ENCODE data around the gene LCE2B.
"Not testable (repeated sequence)": the region's sequence is repeated elsewhere in the genome, so short reads cannot be mapped to it uniquely, and the experiment has no call there.

The LCE2B gene, protein sequence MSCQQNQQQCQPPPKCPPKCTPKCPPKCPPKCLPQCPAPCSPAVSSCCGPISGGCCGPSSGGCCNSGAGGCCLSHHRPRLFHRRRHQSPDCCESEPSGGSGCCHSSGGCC
- total RNA-seq = 0 reads per million in 3 donors

DNA sequence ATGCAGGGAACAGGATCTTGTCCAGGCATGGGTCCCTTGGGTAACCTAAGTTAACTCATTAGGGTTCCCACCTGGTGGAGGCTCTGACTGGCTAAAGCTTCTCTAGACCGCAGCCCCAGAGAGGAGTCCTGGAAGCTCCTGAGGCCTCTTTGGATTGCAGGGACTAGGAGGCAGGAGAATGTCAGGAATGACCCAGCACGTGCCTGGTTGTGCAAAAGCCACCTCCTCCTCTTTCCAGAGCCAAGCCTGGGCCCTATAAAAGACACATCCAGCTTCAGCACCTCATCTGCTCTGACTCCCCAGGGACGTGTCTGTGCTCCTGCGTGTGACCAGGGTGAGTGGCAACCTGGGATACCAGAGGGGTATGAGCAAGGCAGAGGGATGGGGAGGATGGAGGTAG, at the start of gene LCE2B:
LCE2B (plus strand) TSS at position 301 of the 400 bp plus-strand sequence. CDS start 721 bp downstream, outside the sequence.
- H3K36me3 ChIP-seq (ENCODE audit: control insufficient read depth, insufficient read depth, low read length); H3K4me3 ChIP-seq (ENCODE audit: insufficient read depth, low read depth, low read length, poor library complexity, severe bottlenecking); H3K27ac ChIP-seq (ENCODE audit: insufficient read depth, low read length, poor library complexity, severe bottlenecking); H3K4me1 ChIP-seq (ENCODE audit: control insufficient read depth, insufficient read depth, low read length, poor library complexity, severe bottlenecking); H3K27me3 ChIP-seq (replicated peaks; ENCODE audit: control insufficient read depth, insufficient read depth, low read length, poor library complexity, severe bottlenecking); DNase-seq; H3K9me3 ChIP-seq (ENCODE audit: control insufficient read depth, low read length): not testable (repeated sequence)

DNA sequence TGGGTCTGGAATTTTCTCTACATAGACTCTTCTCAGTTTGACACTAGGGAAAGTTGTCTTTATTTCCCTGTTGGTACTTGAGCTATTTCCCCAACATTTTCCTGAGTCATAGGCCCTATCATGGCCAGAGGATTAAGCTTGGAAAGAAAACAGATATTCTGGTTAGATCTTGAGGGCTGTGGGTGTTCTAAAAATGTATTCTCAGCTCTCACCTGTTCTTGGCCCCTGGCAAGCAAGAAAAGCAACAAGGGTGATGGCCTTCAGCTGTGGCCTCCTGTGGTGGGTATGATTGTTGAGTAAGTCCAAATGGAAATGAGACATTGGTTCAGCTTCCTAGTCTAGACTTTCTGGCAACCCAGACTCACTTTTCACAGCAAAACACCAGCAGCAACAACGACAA, 45.6 kb upstream of the LCE2B start:
- no peaks in the 10 kb centered on the region for H3K4me1 ChIP-seq (ENCODE audit: control insufficient read depth, insufficient read depth, low read length, poor library complexity, severe bottlenecking)
- H3K27me3 ChIP-seq (replicated peaks; ENCODE audit: control insufficient read depth, insufficient read depth, low read length, poor library complexity, severe bottlenecking) = peaks cover 4% of the 10 kb centered on the region
- H3K9me3 ChIP-seq (ENCODE audit: control insufficient read depth, low read length) = no peaks in the 10 kb centered on the region
- no peak for DNase-seq
- H3K4me3 ChIP-seq (ENCODE audit: insufficient read depth, low read depth, low read length, poor library complexity, severe bottlenecking) = no peak overlapping the region
- no peaks in the 10 kb centered on the region for H3K36me3 ChIP-seq (ENCODE audit: control insufficient read depth, insufficient read depth, low read length)
- no peak overlapping the region for H3K27ac ChIP-seq (ENCODE audit: insufficient read depth, low read length, poor library complexity, severe bottlenecking)

DNA sequence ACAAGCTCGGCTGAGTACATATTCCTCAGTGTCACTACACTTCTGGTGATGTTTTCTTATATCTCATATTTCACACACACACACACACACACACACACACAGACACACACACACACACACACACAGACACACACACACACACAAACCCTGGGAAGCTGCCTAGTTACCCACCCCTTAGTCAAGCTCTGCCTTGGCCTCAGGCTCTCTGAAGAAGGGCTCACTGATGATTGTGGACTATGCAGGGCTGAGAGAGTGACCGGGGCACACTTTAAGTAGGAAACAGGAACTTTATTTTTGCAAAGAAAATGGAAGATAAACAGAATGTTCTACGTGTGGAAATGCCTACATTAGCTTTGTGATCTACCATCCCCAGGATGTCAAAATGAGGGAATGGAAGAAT, 42.0 kb upstream of the LCE2B start:
- no peak overlapping the region for H3K27ac ChIP-seq (ENCODE audit: insufficient read depth, low read length, poor library complexity, severe bottlenecking)
- no peaks in the 10 kb centered on the region for H3K9me3 ChIP-seq (ENCODE audit: control insufficient read depth, low read length)
- H3K36me3 ChIP-seq (ENCODE audit: control insufficient read depth, insufficient read depth, low read length) = no peaks in the 10 kb centered on the region
- peaks cover 4% of the 10 kb centered on the region for H3K27me3 ChIP-seq (replicated peaks; ENCODE audit: control insufficient read depth, insufficient read depth, low read length, poor library complexity, severe bottlenecking)
- H3K4me3 ChIP-seq (ENCODE audit: insufficient read depth, low read depth, low read length, poor library complexity, severe bottlenecking) = no peak overlapping the region
- no peak for DNase-seq
- H3K4me1 ChIP-seq (ENCODE audit: control insufficient read depth, insufficient read depth, low read length, poor library complexity, severe bottlenecking) = no peaks in the 10 kb centered on the region

DNA sequence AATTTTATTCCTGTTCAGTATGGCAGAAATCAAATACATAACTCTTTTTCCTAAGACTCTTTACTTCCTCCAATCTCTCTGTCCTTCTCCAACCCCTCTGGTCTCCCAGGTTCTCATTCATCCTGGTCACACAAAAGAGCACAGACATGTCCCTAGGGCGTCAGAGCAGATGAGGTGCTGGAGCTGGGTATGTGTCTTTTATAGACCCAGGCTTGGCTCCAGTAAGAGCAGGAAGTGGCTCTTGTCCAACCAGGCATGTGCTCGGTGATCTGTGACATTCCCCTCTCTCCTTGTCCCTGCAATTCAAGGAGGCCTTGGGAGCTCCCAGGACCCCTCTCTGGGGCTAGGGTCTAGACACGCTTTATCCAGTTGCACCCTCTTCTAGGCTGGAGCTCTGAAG, 40.8 kb upstream of the LCE2B start:
- no peaks in the 10 kb centered on the region for H3K36me3 ChIP-seq (ENCODE audit: control insufficient read depth, insufficient read depth, low read length)

DNA sequence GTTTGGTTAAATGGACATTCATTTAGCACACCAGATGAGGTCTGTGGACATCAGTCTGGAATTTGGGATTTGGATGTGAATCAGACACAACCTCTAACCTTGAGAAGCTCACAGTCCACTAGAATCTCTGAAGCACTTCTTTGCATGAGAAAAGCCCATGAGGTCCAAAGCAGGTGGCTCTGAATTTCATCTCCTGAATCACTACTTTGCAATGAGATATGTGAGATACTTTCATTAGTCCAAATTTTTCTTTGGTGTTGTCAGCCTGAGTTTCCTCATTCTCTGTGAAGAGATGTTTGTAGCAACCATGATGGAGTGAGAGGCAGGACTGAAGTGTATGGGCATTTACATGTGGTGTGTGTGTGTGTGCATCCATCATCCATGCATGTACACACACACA, 39.3 kb upstream of the LCE2B start:
- H3K27me3 ChIP-seq (replicated peaks; ENCODE audit: control insufficient read depth, insufficient read depth, low read length, poor library complexity, severe bottlenecking) = no peaks in the 10 kb centered on the region
- H3K9me3 ChIP-seq (ENCODE audit: control insufficient read depth, low read length) = no peaks in the 10 kb centered on the region
- no peak overlapping the region for H3K27ac ChIP-seq (ENCODE audit: insufficient read depth, low read length, poor library complexity, severe bottlenecking)
- DNase-seq = no peak
- H3K4me1 ChIP-seq (ENCODE audit: control insufficient read depth, insufficient read depth, low read length, poor library complexity, severe bottlenecking) = no peaks in the 10 kb centered on the region
- no peaks in the 10 kb centered on the region for H3K36me3 ChIP-seq (ENCODE audit: control insufficient read depth, insufficient read depth, low read length)
- no peak overlapping the region for H3K4me3 ChIP-seq (ENCODE audit: insufficient read depth, low read depth, low read length, poor library complexity, severe bottlenecking)

More for the DNA sequence above, 40.8 kb upstream of the LCE2B start:
- no peak for DNase-seq
- no peaks in the 10 kb centered on the region for H3K4me1 ChIP-seq (ENCODE audit: control insufficient read depth, insufficient read depth, low read length, poor library complexity, severe bottlenecking)
- no peaks in the 10 kb centered on the region for H3K9me3 ChIP-seq (ENCODE audit: control insufficient read depth, low read length)
- H3K27me3 ChIP-seq (replicated peaks; ENCODE audit: control insufficient read depth, insufficient read depth, low read length, poor library complexity, severe bottlenecking) = no peaks in the 10 kb centered on the region
- H3K27ac ChIP-seq (ENCODE audit: insufficient read depth, low read length, poor library complexity, severe bottlenecking) = no peak overlapping the region
- H3K4me3 ChIP-seq (ENCODE audit: insufficient read depth, low read depth, low read length, poor library complexity, severe bottlenecking) = no peak overlapping the region

DNA sequence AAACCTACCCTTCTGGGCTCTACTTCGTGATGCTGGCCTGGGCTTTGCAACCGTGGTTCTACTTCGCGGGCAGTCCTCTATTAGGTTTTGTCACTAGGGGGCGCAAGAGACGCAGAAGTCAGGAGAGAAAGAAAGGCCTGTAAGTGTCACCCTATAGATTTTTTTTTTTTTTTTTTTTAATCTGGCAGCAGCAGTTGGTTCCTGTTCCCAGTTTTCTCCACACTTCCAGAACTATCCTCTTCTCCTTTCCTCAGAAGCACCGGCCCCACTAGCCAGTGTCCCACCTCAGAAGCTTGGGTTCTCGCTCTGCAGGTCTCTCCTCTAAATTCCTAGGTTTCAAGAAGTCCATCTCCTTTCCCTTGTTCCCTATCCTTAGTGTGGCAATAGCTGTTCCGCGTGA, 31.8 kb upstream of the LCE2B start:
- Histone ChIP-seq H3K4me3 (ENCODE audit: insufficient read depth, low read depth, low read length, poor library complexity, severe bottlenecking) (no peak overlapping the region), H3K27me3 (replicated peaks; ENCODE audit: control insufficient read depth, insufficient read depth, low read length, poor library complexity, severe bottlenecking) (no peaks in the 10 kb centered on the region), H3K27ac (ENCODE audit: insufficient read depth, low read length, poor library complexity, severe bottlenecking) (no peak overlapping the region), H3K4me1 (ENCODE audit: control insufficient read depth, insufficient read depth, low read length, poor library complexity, severe bottlenecking) (no peaks in the 10 kb centered on the region), H3K36me3 (ENCODE audit: control insufficient read depth, insufficient read depth, low read length) (no peaks in the 10 kb centered on the region), H3K9me3 (ENCODE audit: control insufficient read depth, low read length) (no peaks in the 10 kb centered on the region)
- DNase-seq = peak in 1 of 3 donors; percentile 15

DNA sequence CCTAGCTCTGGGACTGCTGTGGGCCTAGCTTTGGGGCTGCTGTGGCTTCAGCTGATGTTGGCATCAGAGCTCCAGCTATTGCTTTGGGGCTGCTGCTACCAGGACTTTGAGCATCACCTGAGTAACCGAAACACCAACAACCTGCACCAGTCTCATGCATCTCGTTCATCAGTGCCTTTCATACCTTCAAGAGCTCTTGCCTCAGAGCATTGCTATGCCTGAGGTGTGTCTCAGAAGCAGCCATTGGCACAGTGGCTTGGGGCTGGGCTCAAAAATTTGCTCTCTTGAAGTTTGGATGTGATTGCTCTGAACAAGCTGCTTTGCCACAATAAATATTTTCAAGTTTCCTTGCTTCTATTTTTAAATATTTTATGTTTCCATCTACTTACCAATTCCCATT, 29.5 kb upstream of the LCE2B start:
- Histone ChIP-seq H3K9me3 (ENCODE audit: control insufficient read depth, low read length) (no peaks in the 10 kb centered on the region), H3K4me3 (ENCODE audit: insufficient read depth, low read depth, low read length, poor library complexity, severe bottlenecking) (no peak overlapping the region), H3K27me3 (replicated peaks; ENCODE audit: control insufficient read depth, insufficient read depth, low read length, poor library complexity, severe bottlenecking) (no peaks in the 10 kb centered on the region), H3K27ac (ENCODE audit: insufficient read depth, low read length, poor library complexity, severe bottlenecking) (no peak overlapping the region), H3K36me3 (ENCODE audit: control insufficient read depth, insufficient read depth, low read length) (no peaks in the 10 kb centered on the region), H3K4me1 (ENCODE audit: control insufficient read depth, insufficient read depth, low read length, poor library complexity, severe bottlenecking) (no peaks in the 10 kb centered on the region)
- no peak for DNase-seq

DNA sequence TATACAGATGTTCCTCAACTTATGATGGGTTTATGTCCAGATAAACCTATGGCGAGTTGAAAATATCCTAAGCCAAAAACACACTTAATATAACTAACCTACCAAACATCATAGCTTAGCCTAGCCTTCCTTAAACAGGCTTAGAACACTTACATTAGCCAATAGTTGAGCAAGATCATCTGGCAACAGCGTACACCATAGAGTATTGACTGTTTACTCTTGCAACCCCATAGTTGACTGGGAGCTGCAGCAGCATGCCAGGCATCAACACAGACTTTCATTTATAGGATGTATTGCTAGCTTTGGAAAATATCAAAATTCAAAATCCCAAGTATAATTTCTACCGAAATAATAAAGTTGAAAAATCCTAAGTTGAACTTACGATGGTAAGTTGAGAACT, 28.2 kb upstream of the LCE2B start:
- Histone ChIP-seq H3K9me3 (ENCODE audit: control insufficient read depth, low read length) (no peaks in the 10 kb centered on the region), H3K4me3 (ENCODE audit: insufficient read depth, low read depth, low read length, poor library complexity, severe bottlenecking) (no peak overlapping the region), H3K4me1 (ENCODE audit: control insufficient read depth, insufficient read depth, low read length, poor library complexity, severe bottlenecking) (no peaks in the 10 kb centered on the region), H3K27me3 (replicated peaks; ENCODE audit: control insufficient read depth, insufficient read depth, low read length, poor library complexity, severe bottlenecking) (no peaks in the 10 kb centered on the region), H3K36me3 (ENCODE audit: control insufficient read depth, insufficient read depth, low read length) (no peaks in the 10 kb centered on the region), H3K27ac (ENCODE audit: insufficient read depth, low read length, poor library complexity, severe bottlenecking) (no peak overlapping the region)
- no peak for DNase-seq

DNA sequence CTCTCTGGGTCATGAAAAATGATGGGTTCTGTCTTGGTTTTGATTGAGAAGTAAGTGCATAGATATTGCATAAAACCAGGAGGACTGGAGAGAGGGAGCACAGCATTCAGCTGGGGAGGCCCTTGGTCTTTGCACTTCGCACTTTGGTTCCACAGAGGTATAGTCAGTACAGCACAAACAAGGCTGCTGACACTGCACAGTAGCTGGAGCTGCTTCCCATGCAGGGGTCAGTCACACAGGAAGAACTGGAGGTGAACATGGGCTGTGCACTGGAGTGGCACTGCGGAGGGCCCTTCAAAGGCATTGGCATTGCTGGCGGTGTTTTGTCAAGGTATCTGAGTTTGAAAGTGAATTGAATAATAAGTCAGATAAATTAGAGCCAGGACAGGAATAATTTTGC, 27.3 kb upstream of the LCE2B start:
- no peaks in the 10 kb centered on the region for H3K27me3 ChIP-seq (replicated peaks; ENCODE audit: control insufficient read depth, insufficient read depth, low read length, poor library complexity, severe bottlenecking)
- DNase-seq = no peak
- H3K27ac ChIP-seq (ENCODE audit: insufficient read depth, low read length, poor library complexity, severe bottlenecking) = no peak overlapping the region
- H3K4me3 ChIP-seq (ENCODE audit: insufficient read depth, low read depth, low read length, poor library complexity, severe bottlenecking) = no peak overlapping the region
- H3K9me3 ChIP-seq (ENCODE audit: control insufficient read depth, low read length) = no peaks in the 10 kb centered on the region
- no peaks in the 10 kb centered on the region for H3K4me1 ChIP-seq (ENCODE audit: control insufficient read depth, insufficient read depth, low read length, poor library complexity, severe bottlenecking)
- H3K36me3 ChIP-seq (ENCODE audit: control insufficient read depth, insufficient read depth, low read length) = no peaks in the 10 kb centered on the region

DNA sequence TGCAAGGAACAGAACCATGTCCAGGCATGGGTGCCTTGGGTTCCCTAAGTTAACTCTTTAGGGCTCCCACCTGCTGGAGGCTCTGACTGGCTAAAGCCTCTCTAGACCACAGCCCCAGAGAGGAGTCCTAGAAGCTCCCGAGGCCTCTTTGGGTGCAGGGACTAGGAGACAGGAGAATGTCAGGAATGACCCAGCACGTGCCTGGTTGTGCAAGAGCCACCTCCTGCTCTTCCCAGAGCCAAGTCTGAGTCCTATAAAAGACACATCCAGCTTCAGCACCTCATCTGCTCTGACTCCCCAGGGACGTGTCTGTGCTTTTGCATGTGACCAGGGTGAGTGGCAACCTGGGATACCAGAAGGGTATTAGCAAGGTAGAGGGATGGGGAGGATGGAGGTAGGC, 22.8 kb upstream of the LCE2B start, which contains the start of gene LCE2D:
LCE2D (plus strand) TSS at position 283 of the 400 bp plus-strand sequence. CDS start 726 bp downstream, outside the sequence.
- no peak within 1 kb of the TSS for H3K27ac ChIP-seq (ENCODE audit: insufficient read depth, low read length, poor library complexity, severe bottlenecking)
- no peaks in the 10 kb centered on the region for H3K4me1 ChIP-seq (ENCODE audit: control insufficient read depth, insufficient read depth, low read length, poor library complexity, severe bottlenecking)
- H3K9me3 ChIP-seq (ENCODE audit: control insufficient read depth, low read length) = no peaks in the 10 kb centered on the region
- H3K36me3 ChIP-seq (ENCODE audit: control insufficient read depth, insufficient read depth, low read length) = no peaks in the 10 kb centered on the region
- H3K4me3 ChIP-seq (ENCODE audit: insufficient read depth, low read depth, low read length, poor library complexity, severe bottlenecking) = no peak within 1 kb of the TSS
- DNase-seq = no peak
- no peaks in the 10 kb centered on the region for H3K27me3 ChIP-seq (replicated peaks; ENCODE audit: control insufficient read depth, insufficient read depth, low read length, poor library complexity, severe bottlenecking)
